Mucosa of stomach (tissue), 1 donor: ENCODE data around the gene MMP19.

ENCODE experiments used
- H3K27me3 ChIP-seq: one replicate; pipeline ENCODE4 v1.7.0; 2013; ENCODE audit warnings: mild to moderate bottlenecking, low read length; ENCODE audit not compliant: control insufficient read depth, insufficient read depth
- H3K36me3 ChIP-seq: one replicate; pipeline ENCODE4 v1.7.0; 2013; ENCODE audit warnings: low read length; ENCODE audit not compliant: control insufficient read depth, insufficient read depth
- H3K4me1 ChIP-seq: one replicate; pipeline ENCODE4 v1.7.0; 2013; ENCODE audit warnings: mild to moderate bottlenecking, low read length; ENCODE audit not compliant: control insufficient read depth, insufficient read depth
- H3K4me3 ChIP-seq: one replicate; pipeline ENCODE4 v1.7.0; 2013; ENCODE audit warnings: low read length
- H3K9ac ChIP-seq: one replicate; pipeline ENCODE4 v1.7.0; 2013; ENCODE audit warnings: mild to moderate bottlenecking, low read length, moderate library complexity
- H3K9me3 ChIP-seq: one replicate; pipeline ENCODE4 v1.7.0; 2013; ENCODE audit warnings: mild to moderate bottlenecking, low read length, moderate library complexity; ENCODE audit not compliant: control insufficient read depth
- donor health status: Pancreatic carcinoma.

Gene MMP19

GRCh38 chr12:55795950-55796349 lies 46.8 kb downstream of the MMP19 start:
- H3K27me3 ChIP-seq: no peaks in the 10 kb centered on the region
- no peak overlapping the region for H3K9ac ChIP-seq
- H3K9me3 ChIP-seq: no peaks in the 10 kb centered on the region
- no peak overlapping the region for H3K4me3 ChIP-seq
- peaks cover 5% of the 10 kb centered on the region for H3K36me3 ChIP-seq
- H3K4me1 ChIP-seq: no peaks in the 10 kb centered on the region

GRCh38 chr12:55789893-55790292 lies 52.8 kb downstream of the MMP19 start:
- Histone ChIP-seq H3K9ac (no peak overlapping the region), H3K4me1 (no peaks in the 10 kb centered on the region), H3K36me3 (no peaks in the 10 kb centered on the region), H3K4me3 (no peak overlapping the region), H3K27me3 (no peaks in the 10 kb centered on the region), H3K9me3 (no peaks in the 10 kb centered on the region)

GRCh38 chr12:55789171-55789570 lies 53.6 kb downstream of the MMP19 start:
- H3K36me3 ChIP-seq: peaks cover 4% of the 10 kb centered on the region
- H3K4me3 ChIP-seq: no peak overlapping the region
- H3K9me3 ChIP-seq: no peaks in the 10 kb centered on the region
- no peaks in the 10 kb centered on the region for H3K27me3 ChIP-seq
- H3K9ac ChIP-seq: no peak overlapping the region
- no peaks in the 10 kb centered on the region for H3K4me1 ChIP-seq

- no peaks in the 10 kb centered on the region for H3K4me1 ChIP-seq
- no peak overlapping the region for H3K9ac ChIP-seq
- H3K4me3 ChIP-seq: no peak overlapping the region
- H3K27me3 ChIP-seq: no peaks in the 10 kb centered on the region
- H3K9me3 ChIP-seq: no peaks in the 10 kb centered on the region
- peaks cover 4% of the 10 kb centered on the region for H3K36me3 ChIP-seq
Measured at GRCh38 chr12:55788546-55788945, 54.2 kb downstream of the MMP19 start.
